Peyer's patch (tissue), 4 donors: ENCODE measurements around the gene WFDC1.

Experiments used
- POLR2A ChIP-seq, 2 donors: fragments of 450-650 bp; IDR thresholded peaks; one replicate each; pipeline ENCODE4 v1.5.1; 2017; ENCODE audit warnings: antibody characterized with exemption in 2 of 2, mild to moderate bottlenecking in 2 of 2, moderate library complexity in 2 of 2
- TF ChIP-seq, protein P1 (sequence below), 6 experiments: fragments of 450-650 bp in 4 of 6; fragments of 200-600 bp in 2 of 6; sonication (generic) in 1 of 6; IDR thresholded peaks; one replicate each; pipeline ENCODE4 v1.5.1; 2017 to 2019; ENCODE audit warnings: antibody characterized with exemption in 6 of 6, mild to moderate bottlenecking in 3 of 6, moderate library complexity in 1 of 6

DNA sequence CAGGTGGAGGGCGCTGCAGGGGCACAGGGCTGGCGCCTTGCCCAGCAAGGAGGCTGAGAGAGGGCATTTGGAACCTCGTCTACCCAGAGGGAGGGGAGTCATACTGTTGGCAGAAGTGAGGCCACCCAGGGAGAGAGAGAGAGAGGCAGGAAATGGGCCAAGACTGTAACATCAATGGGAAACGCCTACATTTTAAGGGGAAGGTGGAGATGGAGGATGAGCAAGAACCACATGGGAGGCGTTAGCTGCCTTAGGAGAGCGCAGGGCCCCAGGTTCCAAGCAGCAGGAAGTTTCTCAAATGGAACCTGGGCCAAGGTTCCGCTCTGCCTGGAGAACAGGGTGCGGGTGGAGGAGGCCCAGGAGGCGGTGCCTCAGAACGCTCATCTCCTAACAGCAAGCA, 2.7 kb upstream of the WFDC1 start:
- no peak for TF ChIP-seq POLR2A (IDR thresholded peaks at IDR 0.05)
- TF ChIP-seq, protein P1, sequence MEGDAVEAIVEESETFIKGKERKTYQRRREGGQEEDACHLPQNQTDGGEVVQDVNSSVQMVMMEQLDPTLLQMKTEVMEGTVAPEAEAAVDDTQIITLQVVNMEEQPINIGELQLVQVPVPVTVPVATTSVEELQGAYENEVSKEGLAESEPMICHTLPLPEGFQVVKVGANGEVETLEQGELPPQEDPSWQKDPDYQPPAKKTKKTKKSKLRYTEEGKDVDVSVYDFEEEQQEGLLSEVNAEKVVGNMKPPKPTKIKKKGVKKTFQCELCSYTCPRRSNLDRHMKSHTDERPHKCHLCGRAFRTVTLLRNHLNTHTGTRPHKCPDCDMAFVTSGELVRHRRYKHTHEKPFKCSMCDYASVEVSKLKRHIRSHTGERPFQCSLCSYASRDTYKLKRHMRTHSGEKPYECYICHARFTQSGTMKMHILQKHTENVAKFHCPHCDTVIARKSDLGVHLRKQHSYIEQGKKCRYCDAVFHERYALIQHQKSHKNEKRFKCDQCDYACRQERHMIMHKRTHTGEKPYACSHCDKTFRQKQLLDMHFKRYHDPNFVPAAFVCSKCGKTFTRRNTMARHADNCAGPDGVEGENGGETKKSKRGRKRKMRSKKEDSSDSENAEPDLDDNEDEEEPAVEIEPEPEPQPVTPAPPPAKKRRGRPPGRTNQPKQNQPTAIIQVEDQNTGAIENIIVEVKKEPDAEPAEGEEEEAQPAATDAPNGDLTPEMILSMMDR (IDR thresholded peaks at IDR 0.05): no peak
